Measurements from ENCODE around the gene TEKT5.
"Not testable (repeated sequence)": the region's sequence is repeated elsewhere in the genome, so short reads cannot be mapped to it uniquely, and the experiment has no call there.

The TEKT5 gene

GRCh38 chr16:10684511-10685151 lies 10.1 kb downstream of the TEKT5 start:
- DNase-seq (ENCODE audit: low read depth): no peak

DNA sequence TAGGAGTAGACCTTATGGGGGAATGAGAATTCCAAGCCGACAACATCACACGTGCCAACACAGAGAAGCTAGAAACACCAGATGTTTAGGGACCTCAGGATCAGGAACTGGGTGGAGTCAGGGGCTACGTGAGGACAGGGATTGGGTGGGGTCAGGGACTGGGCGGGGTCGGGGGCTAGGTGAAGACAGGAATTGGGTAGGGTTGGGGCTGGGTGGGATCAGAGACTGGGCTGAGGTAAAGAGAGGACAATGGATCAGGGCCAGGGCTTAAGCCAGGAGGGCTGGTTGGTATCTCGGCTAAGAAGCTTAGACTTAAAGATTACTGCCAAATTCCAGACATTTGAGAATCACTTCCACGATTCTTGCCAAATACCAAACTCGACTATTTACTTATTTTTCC lies 11.6 kb downstream of the TEKT5 start:
- DNase-seq (ENCODE audit: low read depth): no peak

GRCh38 chr16:10682604-10683003 lies 12.1 kb downstream of the TEKT5 start:
- no peak for DNase-seq (ENCODE audit: low read depth)

GRCh38 chr16:10681310-10682308 lies 13.1 kb downstream of the TEKT5 start:
- no peak for DNase-seq (ENCODE audit: low read depth)

- no peak for DNase-seq (ENCODE audit: low read depth)
Measured at GRCh38 chr16:10679921-10680320, 14.8 kb downstream of the TEKT5 start.

- DNase-seq (ENCODE audit: low read depth): not testable (repeated sequence)
Measured at GRCh38 chr16:10679441-10679840, 15.3 kb downstream of the TEKT5 start.

- DNase-seq (ENCODE audit: low read depth): no peak
Measured at GRCh38 chr16:10678655-10679054, 16.1 kb downstream of the TEKT5 start.

GRCh38 chr16:10676284-10676683 lies 18.4 kb downstream of the TEKT5 start:
- no peak for DNase-seq (ENCODE audit: low read depth)

DNA sequence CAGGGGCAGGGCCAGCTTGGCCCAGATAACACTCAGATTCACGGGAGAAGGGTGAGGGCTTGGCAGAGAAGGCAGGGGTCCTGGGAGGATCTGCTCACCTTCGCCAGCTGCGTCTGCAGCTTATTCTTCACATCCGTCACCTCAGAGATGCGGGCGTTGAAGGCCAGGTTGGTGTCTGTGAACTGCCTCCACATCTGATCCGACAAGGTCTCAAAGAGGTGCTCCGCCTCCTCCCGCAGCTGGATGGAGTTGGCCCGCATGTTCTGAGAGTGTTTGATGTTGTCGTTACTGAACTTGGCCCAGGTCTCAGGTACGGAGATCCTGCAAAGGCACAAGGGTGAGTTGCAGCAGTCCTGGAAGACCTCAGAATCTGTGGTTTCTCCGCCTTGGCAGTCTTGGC lies 18.9 kb downstream of the TEKT5 start:
- DNase-seq (ENCODE audit: low read depth): no peak

DNA sequence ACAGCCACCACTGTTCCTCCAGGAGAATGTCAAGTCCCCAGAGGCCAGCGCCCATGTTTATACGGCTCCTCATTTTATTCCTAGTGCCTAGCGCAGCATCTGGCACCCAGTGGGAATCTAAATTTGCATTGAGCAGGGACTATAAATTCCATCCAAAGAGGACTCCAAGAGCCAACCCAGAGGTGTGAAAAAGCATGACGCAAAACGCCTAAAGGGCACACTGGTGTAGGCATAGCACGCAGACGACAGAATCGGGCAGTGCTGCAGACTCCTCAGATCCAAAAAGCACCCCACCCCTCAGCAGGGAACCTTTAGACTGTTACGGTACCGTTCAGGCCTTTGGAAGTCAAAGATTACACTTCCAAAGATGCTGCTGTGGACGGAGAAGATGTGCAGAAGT lies 19.5 kb downstream of the TEKT5 start:
- no peak for DNase-seq (ENCODE audit: low read depth)

- no peak for DNase-seq (ENCODE audit: low read depth)
Measured at GRCh38 chr16:10671729-10672128, 23.0 kb downstream of the TEKT5 start.

- DNase-seq (ENCODE audit: low read depth): no peak
Measured at GRCh38 chr16:10669791-10670190, 24.9 kb downstream of the TEKT5 start.

DNA sequence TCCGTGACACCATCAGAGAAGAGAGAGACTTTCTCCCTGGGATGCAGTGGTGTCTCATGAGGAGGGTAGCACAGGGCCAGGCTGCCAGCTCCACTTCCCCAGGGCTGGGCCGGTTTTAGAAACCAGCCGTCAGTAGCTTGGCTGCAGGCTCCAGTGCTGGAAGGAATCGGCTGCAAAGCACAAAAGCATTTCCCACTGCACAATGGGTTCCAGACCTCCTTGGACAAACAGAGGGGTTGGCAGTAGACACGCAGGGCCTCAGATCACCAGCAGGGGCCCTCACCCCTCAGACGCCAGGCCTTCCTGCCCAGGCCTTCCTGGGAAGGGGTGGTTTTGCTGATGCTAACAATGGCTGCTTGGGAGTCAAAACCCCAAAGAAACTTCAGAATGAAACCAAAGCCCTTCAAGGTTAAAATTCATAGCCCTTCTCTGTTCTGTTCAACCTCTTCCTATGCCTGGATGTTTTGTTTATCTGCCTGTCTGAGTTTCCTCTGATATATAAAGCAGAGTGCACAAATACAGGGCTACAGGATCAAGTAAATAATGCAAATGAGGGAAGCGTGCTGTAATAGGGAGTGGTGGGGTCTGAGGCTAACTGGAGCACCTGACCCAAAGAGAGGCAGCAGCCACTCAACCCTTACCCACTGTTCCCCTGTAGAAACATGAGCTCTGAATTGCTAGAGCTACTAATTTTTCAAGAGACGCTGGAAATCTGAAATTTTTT lies 26.2 kb downstream of the TEKT5 start:
- no peak for DNase-seq (ENCODE audit: low read depth)

GRCh38 chr16:10667239-10667638 lies 27.5 kb downstream of the TEKT5 start:
- DNase-seq (ENCODE audit: low read depth): no peak

GRCh38 chr16:10666291-10666690 lies 28.4 kb downstream of the TEKT5 start:
- DNase-seq (ENCODE audit: low read depth): no peak

- DNase-seq (ENCODE audit: low read depth): no peak
Measured at GRCh38 chr16:10665166-10665565, 29.6 kb downstream of the TEKT5 start.

DNA sequence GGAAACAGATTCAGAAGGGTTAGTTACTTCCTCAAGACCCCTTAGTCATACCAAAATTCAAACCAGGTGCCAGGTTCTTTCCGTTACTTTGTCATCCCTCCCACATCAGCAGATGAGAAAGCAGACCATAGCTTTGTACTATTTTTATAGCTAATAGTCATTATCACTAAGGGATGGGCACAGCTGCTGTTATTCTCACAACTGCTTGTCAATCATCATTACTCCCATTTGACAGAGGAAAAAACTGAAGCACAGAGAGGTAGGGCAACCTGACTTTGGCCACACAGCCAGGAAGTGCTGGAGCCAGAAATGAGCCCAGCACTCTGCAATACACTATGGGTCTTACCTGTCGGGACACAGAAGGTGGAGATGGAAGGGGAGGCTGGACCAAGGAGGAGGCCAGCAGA lies 30.0 kb downstream of the TEKT5 start:
- no peak for DNase-seq (ENCODE audit: low read depth)

GRCh38 chr16:10663744-10664143 lies 31.0 kb downstream of the TEKT5 start:
- no peak for DNase-seq (ENCODE audit: low read depth)

GRCh38 chr16:10663146-10663545 lies 31.6 kb downstream of the TEKT5 start:
- no peak for DNase-seq (ENCODE audit: low read depth)

DNA sequence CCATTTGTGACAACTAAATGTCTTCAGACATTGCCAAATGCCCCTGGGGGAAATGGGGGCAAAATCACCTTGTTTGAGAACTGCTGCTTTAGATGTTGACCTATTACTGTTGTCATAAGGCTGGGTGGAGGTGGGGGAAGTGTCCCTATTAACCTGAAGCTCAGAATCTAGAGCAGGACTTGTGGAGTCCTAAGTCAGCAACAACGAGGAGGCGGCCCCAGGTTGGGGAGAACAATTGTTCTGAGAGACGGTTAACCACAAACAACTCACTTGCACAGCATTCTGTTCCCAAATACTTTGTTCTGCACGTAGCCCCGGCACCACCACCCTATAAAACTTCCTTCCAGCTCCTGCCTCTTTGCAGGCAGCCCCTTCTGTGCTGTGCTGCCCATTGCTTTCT lies 32.5 kb downstream of the TEKT5 start:
- DNase-seq (ENCODE audit: low read depth): no peak

- DNase-seq (ENCODE audit: low read depth): no peak
Measured at GRCh38 chr16:10661737-10662136, 33.0 kb downstream of the TEKT5 start.

DNA sequence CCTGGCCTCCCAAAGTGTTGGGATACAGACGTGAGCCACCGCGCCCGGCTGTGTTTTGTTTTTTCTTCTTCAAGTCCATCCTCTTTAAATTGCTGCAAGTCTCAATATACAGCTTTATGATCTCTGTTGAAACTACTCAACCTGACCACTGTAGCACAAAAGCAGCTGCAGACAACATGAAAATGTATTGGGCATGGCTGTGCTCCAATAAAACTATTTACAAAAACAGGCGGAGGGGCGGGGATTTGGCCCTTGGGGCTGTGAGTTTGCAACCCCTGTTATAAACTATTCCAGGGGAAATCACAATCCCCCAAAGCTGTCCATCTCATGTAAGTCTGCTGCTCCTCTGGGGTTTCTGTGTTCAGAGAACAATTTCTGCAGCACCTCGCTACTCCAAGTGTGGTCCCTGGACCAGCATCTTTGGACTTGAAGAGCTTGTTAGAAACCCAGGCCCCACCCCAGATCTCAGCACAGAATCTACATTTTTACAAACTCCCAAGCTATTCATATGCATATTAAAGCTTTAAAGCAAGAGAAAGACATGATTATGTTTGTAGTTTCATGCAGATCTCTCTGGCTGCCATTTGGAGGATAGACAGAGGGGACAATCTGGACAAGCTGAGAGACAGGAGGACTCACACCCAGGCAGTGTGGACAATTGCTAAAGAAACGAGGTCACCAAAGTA lies 33.6 kb downstream of the TEKT5 start:
- no peak for DNase-seq (ENCODE audit: low read depth)

Measured in amniotic epithelial cell (primary cell).